SU-DHL-6 (cell line): ENCODE data around the gene FAM124A.

Source experiments
- CTCF ChIP-seq: fragments of 200-600 bp; sonication (generic); IDR thresholded peaks from one replicate; pipeline ENCODE4 v1.5.1; 2017; ENCODE audit warnings: antibody characterized with exemption, mild to moderate bottlenecking, low read length, moderate library complexity; ENCODE audit not compliant: insufficient read depth, poor library complexity, severe bottlenecking
- EZH2phosphoT487 ChIP-seq: fragments of 200-600 bp; sonication (generic), shearing (Covaris generic); conservative IDR thresholded peaks from 2 replicates; pipeline ENCODE4 v1.6.1; 2018; ENCODE audit warnings: mild to moderate bottlenecking, antibody characterized with exemption, low read length, moderate library complexity, mixed read lengths

GRCh38 chr13:51202477-51203046 is 19.6 kb upstream of the FAM124A start:
- TF ChIP-seq CTCF (no peak), EZH2phosphoT487 (no peak)
